Lung (tissue), 12 donors: ENCODE results near the gene PKP1. TPM values are rescaled to one million over a fixed set of nuclear protein-coding genes. Genes with fewer than 3 reads are reported as not detected.

Experiments used
- ATAC-seq: fragments of 200-7000 bp; cut with Tn5 transposase; one replicate; pipeline ENCODE4 v1.9.1; 2020; ENCODE audit warnings: moderate number of reproducible peaks; ENCODE audit not compliant: insufficient read depth, low FRiP score
- DNase-seq, 3 donors: peaks; one replicate each; pipeline ENCODE4 v3.0.0-alpha.2; 2013 to 2017
- H3K27ac ChIP-seq, 2 donors: one replicate each; pipeline ENCODE4 v1.5.1; 2013; ENCODE audit warnings: mild to moderate bottlenecking in 2 of 2, moderate library complexity in 2 of 2, control low read depth in 1 of 2, inconsistent platforms in 1 of 2, low read depth in 1 of 2, low read length in 1 of 2
- H3K27me3 ChIP-seq, 3 donors: one replicate each; pipeline ENCODE4 v1.5.1; 2013; ENCODE audit warnings: low read length in 2 of 3; ENCODE audit not compliant: control insufficient read depth in 3 of 3, insufficient read depth in 3 of 3
- H3K36me3 ChIP-seq, 4 donors: one replicate each; pipeline ENCODE4 v1.5.1; 2013; ENCODE audit warnings: low read length in 4 of 4, mild to moderate bottlenecking in 1 of 4, moderate library complexity in 1 of 4; ENCODE audit not compliant: control insufficient read depth in 4 of 4, insufficient read depth in 4 of 4
- H3K4me1 ChIP-seq, 5 donors: one replicate each; pipeline ENCODE4 v1.5.1; 2013; ENCODE audit warnings: low read length in 5 of 5, mild to moderate bottlenecking in 2 of 5, moderate library complexity in 1 of 5; ENCODE audit not compliant: control insufficient read depth in 5 of 5, insufficient read depth in 5 of 5
- H3K4me3 ChIP-seq: one replicate; pipeline ENCODE4 v1.5.1; 2013; ENCODE audit warnings: mild to moderate bottlenecking, control low read depth, moderate library complexity
- H3K9ac ChIP-seq, 2 donors: one replicate each; pipeline ENCODE4 v1.5.1; 2013; ENCODE audit warnings: low read length in 2 of 2, control low read depth in 1 of 2; ENCODE audit not compliant: insufficient read depth in 1 of 2
- H3K9me3 ChIP-seq, 4 donors: one replicate each; pipeline ENCODE4 v1.5.1; 2013; ENCODE audit warnings: low read length in 3 of 4, mild to moderate bottlenecking in 1 of 4, moderate library complexity in 1 of 4; ENCODE audit not compliant: control insufficient read depth in 4 of 4, insufficient read depth in 3 of 4
- CTCF ChIP-seq: IDR thresholded peaks from 2 replicates; pipeline ENCODE4 v1.5.1; 2012; ENCODE audit warnings: mild to moderate bottlenecking; ENCODE audit errors: control extremely low read depth, extremely low read depth
- WGBS, 2 donors: extraction: QIAGEN DNeasy Blood & Tissue Kit; methylation state at CpG; one replicate each; pipeline ENCODE4 v1.1.7; 2013; 5-methylcytosine and 5-hydroxymethylcytosine counted together
- polyA plus RNA-seq, 2 donors: library from polyadenylated mRNA; stranded (reverse); fragments of 200-250 nt; gene quantifications; one replicate each; pipeline ENCODE4 v1.2.1, GENCODE V29; 2013
- total RNA-seq, 2 donors: library from RNA; depleted of rRNA in 1 of 2; stranded (reverse); fragments of >200 nt in 1 of 2; gene quantifications; one replicate each; pipeline ENCODE4 v1.2.1, GENCODE V29; 2014 to 2021
- donor health status: control.
- donor health status: control.
- donor health status: Bipolar disorder and iron deficiency.
- donor health status: healthy.
- donor health status: DM: yes; HTN: yes; CAD: no.

The PKP1 gene
- total and polyA plus RNA-seq, 4 donors, result 0.88 to 14.2 (median 3.1) TPM

GRCh38 chr1:201310251-201310985 lies 27.1 kb downstream of the PKP1 start:
- 65 to 69% methylated on average over 7 of the region's 7 CpGs for WGBS, 2 donors
- no peaks in the 10 kb centered on the region for H3K36me3 ChIP-seq
- H3K9me3 ChIP-seq, result no peaks in the 10 kb centered on the region
- H3K4me1 ChIP-seq, result peaks cover 0 to 37% (median 17%) of the 10 kb centered on the region in 5 donors
- peak in 1 of 3 donors; percentile 20 for DNase-seq
- TF ChIP-seq CTCF, result no peak
- peak overlapping the region; percentile 40 to 48 for H3K27ac ChIP-seq
- no peaks in the 10 kb centered on the region for H3K27me3 ChIP-seq
- no peak for ATAC-seq
- no peak overlapping the region for H3K4me3 ChIP-seq
- H3K9ac ChIP-seq, result no peak overlapping the region

GRCh38 chr1:201310986-201311355 lies 27.7 kb downstream of the PKP1 start:
- Histone ChIP-seq H3K36me3 (no peaks in the 10 kb centered on the region), H3K9ac (no peak overlapping the region), H3K9me3 (no peaks in the 10 kb centered on the region), H3K27ac (peak overlapping the region in 1 of 2 donors; percentile 56), H3K4me3 (no peak overlapping the region), H3K27me3 (no peaks in the 10 kb centered on the region), H3K4me1 (peaks cover 0 to 37% (median 17%) of the 10 kb centered on the region in 5 donors)
- peak; percentile 16 for ATAC-seq
- peak; percentile 88 to 95 (median 95) for DNase-seq
- WGBS, 2 donors, result 33 to 52% methylated on average over 4 of the region's 4 CpGs
- no peak for TF ChIP-seq CTCF

- 43 to 69% methylated on average over 8 of the region's 8 CpGs for WGBS, 2 donors
- H3K9ac ChIP-seq, result no peak overlapping the region
- TF ChIP-seq CTCF, result no peak
- ATAC-seq (no peak), DNase-seq (no peak)
- H3K4me1 ChIP-seq, result peaks cover 0 to 37% (median 17%) of the 10 kb centered on the region in 5 donors
- peak overlapping the region in 1 of 2 donors; percentile 56 for H3K27ac ChIP-seq
- H3K27me3 ChIP-seq, result no peaks in the 10 kb centered on the region
- H3K36me3 ChIP-seq, result no peaks in the 10 kb centered on the region
- H3K4me3 ChIP-seq, result no peak overlapping the region
- no peaks in the 10 kb centered on the region for H3K9me3 ChIP-seq
These were observed 28.2 kb downstream of the PKP1 start for GRCh38 chr1:201311356-201312011.
